Suprapubic skin (tissue), 3 donors: Measurements from ENCODE around the gene MRAP2.

Experiments used
- EP300 ChIP-seq: sonication (generic); formaldehyde crosslinking; IDR thresholded peaks from one replicate; pipeline ENCODE4 v1.6.1; 2017; ENCODE audit warnings: antibody characterized with exemption
- POLR2A ChIP-seq, 2 donors: fragments of 450-650 bp; IDR thresholded peaks; one replicate each; pipeline ENCODE4 v1.6.1; 2017; ENCODE audit warnings: antibody characterized with exemption in 2 of 2, mild to moderate bottlenecking in 2 of 2, moderate library complexity in 2 of 2
- TF ChIP-seq, protein P1 (sequence below), 2 donors: fragments of 200-600 bp in 1 of 2; fragments of 450-650 bp in 1 of 2; sonication (generic) in 1 of 2; IDR thresholded peaks; one replicate each; pipeline ENCODE4 v1.5.1; 2016 to 2019; ENCODE audit warnings: antibody characterized with exemption in 2 of 2, mild to moderate bottlenecking in 1 of 2, moderate library complexity in 1 of 2

GRCh38 chr6:84089081-84089480, 55.5 kb downstream of the MRAP2 start:
- TF ChIP-seq, protein P1, sequence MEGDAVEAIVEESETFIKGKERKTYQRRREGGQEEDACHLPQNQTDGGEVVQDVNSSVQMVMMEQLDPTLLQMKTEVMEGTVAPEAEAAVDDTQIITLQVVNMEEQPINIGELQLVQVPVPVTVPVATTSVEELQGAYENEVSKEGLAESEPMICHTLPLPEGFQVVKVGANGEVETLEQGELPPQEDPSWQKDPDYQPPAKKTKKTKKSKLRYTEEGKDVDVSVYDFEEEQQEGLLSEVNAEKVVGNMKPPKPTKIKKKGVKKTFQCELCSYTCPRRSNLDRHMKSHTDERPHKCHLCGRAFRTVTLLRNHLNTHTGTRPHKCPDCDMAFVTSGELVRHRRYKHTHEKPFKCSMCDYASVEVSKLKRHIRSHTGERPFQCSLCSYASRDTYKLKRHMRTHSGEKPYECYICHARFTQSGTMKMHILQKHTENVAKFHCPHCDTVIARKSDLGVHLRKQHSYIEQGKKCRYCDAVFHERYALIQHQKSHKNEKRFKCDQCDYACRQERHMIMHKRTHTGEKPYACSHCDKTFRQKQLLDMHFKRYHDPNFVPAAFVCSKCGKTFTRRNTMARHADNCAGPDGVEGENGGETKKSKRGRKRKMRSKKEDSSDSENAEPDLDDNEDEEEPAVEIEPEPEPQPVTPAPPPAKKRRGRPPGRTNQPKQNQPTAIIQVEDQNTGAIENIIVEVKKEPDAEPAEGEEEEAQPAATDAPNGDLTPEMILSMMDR (IDR thresholded peaks at IDR 0.05) = no peak
- TF ChIP-seq EP300 (no peak), POLR2A (IDR thresholded peaks at IDR 0.05) (no peak)
